ENCODE measurements around the gene KRT24.

Gene KRT24

DNA sequence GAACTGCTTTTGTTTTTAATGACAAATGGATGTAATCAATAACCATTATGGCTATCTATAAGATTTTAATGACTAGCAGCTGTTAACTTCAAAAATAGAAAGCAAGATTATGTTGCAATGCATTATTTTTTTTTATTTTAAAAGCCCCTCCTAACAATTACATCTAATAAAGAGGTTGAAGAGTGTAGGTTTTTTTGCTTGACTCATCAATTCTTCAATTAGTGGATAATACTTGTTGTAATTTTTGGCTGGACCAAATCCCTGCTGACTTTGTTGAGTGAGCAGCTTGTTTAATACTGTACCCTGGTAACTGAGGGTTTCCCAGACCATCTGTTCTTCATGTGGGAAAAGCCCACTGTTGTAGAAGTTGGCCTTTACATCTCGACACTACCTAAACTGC lies 27.4 kb upstream of the KRT24 start:
- no peak for DNase-seq (ENCODE audit: low read depth)
- H3K4me3 ChIP-seq (ENCODE audit: low read depth, low read length): no peak overlapping the region
- TF ChIP-seq MYC (IDR thresholded peaks at IDR 0.05; ENCODE audit: low read depth, low read length) (no peak), POLR2A (IDR thresholded peaks at IDR 0.05; ENCODE audit: extremely low read depth, insufficient read length) (no peak)
- TF ChIP-seq, protein P1, sequence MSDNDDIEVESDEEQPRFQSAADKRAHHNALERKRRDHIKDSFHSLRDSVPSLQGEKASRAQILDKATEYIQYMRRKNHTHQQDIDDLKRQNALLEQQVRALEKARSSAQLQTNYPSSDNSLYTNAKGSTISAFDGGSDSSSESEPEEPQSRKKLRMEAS (IDR thresholded peaks at IDR 0.05; ENCODE audit: low read depth, low read length): no peak
- TF ChIP-seq, protein P2, sequence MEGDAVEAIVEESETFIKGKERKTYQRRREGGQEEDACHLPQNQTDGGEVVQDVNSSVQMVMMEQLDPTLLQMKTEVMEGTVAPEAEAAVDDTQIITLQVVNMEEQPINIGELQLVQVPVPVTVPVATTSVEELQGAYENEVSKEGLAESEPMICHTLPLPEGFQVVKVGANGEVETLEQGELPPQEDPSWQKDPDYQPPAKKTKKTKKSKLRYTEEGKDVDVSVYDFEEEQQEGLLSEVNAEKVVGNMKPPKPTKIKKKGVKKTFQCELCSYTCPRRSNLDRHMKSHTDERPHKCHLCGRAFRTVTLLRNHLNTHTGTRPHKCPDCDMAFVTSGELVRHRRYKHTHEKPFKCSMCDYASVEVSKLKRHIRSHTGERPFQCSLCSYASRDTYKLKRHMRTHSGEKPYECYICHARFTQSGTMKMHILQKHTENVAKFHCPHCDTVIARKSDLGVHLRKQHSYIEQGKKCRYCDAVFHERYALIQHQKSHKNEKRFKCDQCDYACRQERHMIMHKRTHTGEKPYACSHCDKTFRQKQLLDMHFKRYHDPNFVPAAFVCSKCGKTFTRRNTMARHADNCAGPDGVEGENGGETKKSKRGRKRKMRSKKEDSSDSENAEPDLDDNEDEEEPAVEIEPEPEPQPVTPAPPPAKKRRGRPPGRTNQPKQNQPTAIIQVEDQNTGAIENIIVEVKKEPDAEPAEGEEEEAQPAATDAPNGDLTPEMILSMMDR (IDR thresholded peaks at IDR 0.05; ENCODE audit: low read depth, low read length): no peak

DNA sequence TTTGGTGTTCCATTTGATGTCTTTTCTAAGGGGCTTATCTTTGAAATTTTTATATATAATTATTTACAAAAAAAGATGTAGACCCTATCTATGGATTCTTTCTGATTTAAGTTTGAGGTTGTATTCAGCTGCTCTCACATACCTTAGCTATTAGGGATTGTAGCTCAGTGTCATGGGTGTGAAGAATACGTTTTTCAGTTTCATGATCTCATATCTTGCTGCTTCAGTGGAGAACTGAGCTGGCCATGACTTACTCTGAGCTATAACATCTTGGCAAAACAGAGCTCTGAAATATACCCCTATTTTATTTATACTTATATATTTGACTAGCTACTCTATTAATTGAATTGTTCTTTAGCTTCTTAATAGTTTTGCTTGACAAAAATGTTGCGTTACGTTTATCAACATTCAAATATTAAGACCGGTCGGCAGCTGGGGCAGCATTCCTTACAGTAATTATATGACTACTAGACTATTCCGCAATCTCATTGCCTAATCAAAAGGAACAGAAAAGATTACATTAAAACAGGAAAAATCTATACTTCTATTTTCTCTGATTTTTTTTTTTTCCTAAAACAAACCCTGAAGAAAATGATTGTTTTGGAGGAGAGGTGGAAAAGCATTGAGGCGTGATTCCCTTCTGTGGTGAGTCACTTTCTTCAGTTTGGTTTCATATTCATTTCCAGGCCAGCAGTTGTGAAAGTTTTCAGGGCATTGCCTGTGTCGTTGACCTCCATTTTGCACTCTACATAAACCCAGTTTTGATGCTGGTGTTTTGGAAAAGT lies 24.1 kb upstream of the KRT24 start:
- no peak overlapping the region for H3K4me3 ChIP-seq (ENCODE audit: low read depth, low read length)
- TF ChIP-seq MYC (IDR thresholded peaks at IDR 0.05; ENCODE audit: low read depth, low read length) (no peak), POLR2A (IDR thresholded peaks at IDR 0.05; ENCODE audit: extremely low read depth, insufficient read length) (no peak)
- TF ChIP-seq, protein P1 (IDR thresholded peaks at IDR 0.05; ENCODE audit: low read depth, low read length): no peak
- TF ChIP-seq, protein P2 (IDR thresholded peaks at IDR 0.05; ENCODE audit: low read depth, low read length): no peak
- no peak for DNase-seq (ENCODE audit: low read depth)

DNA sequence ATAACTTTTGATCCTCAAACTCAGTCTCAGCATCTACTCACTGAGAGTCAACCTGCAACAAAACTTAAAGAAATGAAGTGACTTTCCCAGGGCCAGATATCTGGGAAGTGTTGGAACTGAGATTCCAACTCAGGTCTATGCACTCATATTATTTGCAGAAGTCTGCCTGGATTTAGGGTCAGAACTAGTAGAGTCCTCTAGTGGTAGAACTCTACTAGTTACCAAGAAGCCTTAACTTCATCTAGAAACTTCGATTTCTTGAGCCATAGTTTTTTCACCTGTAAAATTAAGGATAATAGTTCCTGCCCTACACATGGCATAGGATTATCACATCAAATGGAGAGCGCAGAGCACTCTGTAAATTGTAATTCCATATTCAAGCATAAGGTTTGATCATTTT lies 23.4 kb upstream of the KRT24 start:
- TF ChIP-seq, protein P2 (IDR thresholded peaks at IDR 0.05; ENCODE audit: low read depth, low read length): peak; percentile 19
- TF ChIP-seq POLR2A (IDR thresholded peaks at IDR 0.05; ENCODE audit: extremely low read depth, insufficient read length): no peak
- H3K4me3 ChIP-seq (ENCODE audit: low read depth, low read length): no peak overlapping the region
- peak; percentile 20 for DNase-seq (ENCODE audit: low read depth)

DNA sequence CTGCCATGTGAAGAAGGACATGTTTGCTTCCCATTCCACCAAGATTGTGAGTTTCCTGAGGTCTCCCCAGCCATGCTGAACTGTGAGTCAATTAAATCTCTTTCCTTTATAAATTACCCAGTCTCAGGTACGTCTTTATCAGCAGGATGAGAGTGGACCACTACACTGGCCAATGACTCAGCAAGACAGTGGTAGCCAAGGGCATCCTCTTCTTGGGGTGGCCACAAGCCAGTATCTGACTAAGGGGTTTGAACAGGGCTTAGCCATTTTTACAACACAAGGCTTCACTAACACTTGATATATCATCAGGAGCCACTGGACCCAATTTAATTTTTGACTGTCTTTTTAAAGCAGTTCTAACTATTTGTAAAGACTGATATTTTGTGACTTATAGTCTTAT lies 21.1 kb upstream of the KRT24 start:
- TF ChIP-seq, protein P1 (IDR thresholded peaks at IDR 0.05; ENCODE audit: low read depth, low read length): no peak
- TF ChIP-seq POLR2A (IDR thresholded peaks at IDR 0.05; ENCODE audit: extremely low read depth, insufficient read length) (no peak), MYC (IDR thresholded peaks at IDR 0.05; ENCODE audit: low read depth, low read length) (no peak)
- TF ChIP-seq, protein P2 (IDR thresholded peaks at IDR 0.05; ENCODE audit: low read depth, low read length): no peak
- no peak overlapping the region for H3K4me3 ChIP-seq (ENCODE audit: low read depth, low read length)
- DNase-seq (ENCODE audit: low read depth): no peak

DNA sequence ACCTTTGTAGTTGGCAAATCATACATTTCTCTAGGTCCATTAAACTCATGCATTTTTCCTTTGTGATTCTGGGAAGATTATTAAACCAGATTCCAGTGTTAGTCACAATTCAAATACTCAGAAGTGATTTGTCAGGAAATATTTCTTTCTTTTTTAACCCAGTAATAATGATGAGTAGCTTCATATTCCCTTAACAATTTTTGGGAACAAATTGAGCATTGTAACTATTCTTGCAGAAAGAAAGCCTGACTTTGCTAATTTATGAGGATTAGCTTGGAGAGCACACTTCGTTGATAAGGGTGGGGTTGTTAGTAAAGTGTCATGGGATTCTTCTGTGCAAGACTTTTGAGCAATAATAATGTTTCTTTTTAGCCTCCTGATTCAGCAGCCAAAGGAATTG lies 18.7 kb upstream of the KRT24 start:
- DNase-seq (ENCODE audit: low read depth): no peak
- TF ChIP-seq, protein P2 (IDR thresholded peaks at IDR 0.05; ENCODE audit: low read depth, low read length): no peak
- TF ChIP-seq POLR2A (IDR thresholded peaks at IDR 0.05; ENCODE audit: extremely low read depth, insufficient read length) (no peak), MYC (IDR thresholded peaks at IDR 0.05; ENCODE audit: low read depth, low read length) (no peak)
- TF ChIP-seq, protein P1 (IDR thresholded peaks at IDR 0.05; ENCODE audit: low read depth, low read length): no peak
- no peak overlapping the region for H3K4me3 ChIP-seq (ENCODE audit: low read depth, low read length)
